Stomach smooth muscle (tissue), 2 donors: Measurements from ENCODE around the gene RPS25.
"Not testable (repeated sequence)": the region's sequence is repeated elsewhere in the genome, so short reads cannot be mapped to it uniquely, and the experiment has no call there.

Source experiments
- H3K27ac ChIP-seq: one replicate; pipeline ENCODE4 v1.7.0; 2013; ENCODE audit warnings: mild to moderate bottlenecking, low read length, inconsistent platforms
- H3K27me3 ChIP-seq, 2 donors: one replicate each; pipeline ENCODE4 v1.7.0; 2013; ENCODE audit warnings: low read length in 2 of 2; ENCODE audit not compliant: insufficient read depth in 2 of 2, control insufficient read depth in 1 of 2
- H3K36me3 ChIP-seq, 2 donors: one replicate each; pipeline ENCODE4 v1.7.0; 2013; ENCODE audit warnings: low read length in 2 of 2; ENCODE audit not compliant: control insufficient read depth in 2 of 2, insufficient read depth in 2 of 2
- H3K4me1 ChIP-seq: one replicate; pipeline ENCODE4 v1.7.0; 2013; ENCODE audit warnings: low read length; ENCODE audit not compliant: control insufficient read depth, insufficient read depth
- H3K4me3 ChIP-seq, 2 donors: one replicate each; pipeline ENCODE4 v1.7.0; 2013; ENCODE audit warnings: low read length in 2 of 2
- H3K9ac ChIP-seq, 2 donors: one replicate each; pipeline ENCODE4 v1.7.0; 2013; ENCODE audit warnings: low read length in 2 of 2, mild to moderate bottlenecking in 1 of 2
- H3K9me3 ChIP-seq, 2 donors: one replicate each; pipeline ENCODE4 v1.7.0; 2013; ENCODE audit warnings: low read length in 2 of 2; ENCODE audit not compliant: control insufficient read depth in 2 of 2
- donor health status: healthy.
- donor health status: Pancreatic carcinoma.

RPS25 gene

DNA sequence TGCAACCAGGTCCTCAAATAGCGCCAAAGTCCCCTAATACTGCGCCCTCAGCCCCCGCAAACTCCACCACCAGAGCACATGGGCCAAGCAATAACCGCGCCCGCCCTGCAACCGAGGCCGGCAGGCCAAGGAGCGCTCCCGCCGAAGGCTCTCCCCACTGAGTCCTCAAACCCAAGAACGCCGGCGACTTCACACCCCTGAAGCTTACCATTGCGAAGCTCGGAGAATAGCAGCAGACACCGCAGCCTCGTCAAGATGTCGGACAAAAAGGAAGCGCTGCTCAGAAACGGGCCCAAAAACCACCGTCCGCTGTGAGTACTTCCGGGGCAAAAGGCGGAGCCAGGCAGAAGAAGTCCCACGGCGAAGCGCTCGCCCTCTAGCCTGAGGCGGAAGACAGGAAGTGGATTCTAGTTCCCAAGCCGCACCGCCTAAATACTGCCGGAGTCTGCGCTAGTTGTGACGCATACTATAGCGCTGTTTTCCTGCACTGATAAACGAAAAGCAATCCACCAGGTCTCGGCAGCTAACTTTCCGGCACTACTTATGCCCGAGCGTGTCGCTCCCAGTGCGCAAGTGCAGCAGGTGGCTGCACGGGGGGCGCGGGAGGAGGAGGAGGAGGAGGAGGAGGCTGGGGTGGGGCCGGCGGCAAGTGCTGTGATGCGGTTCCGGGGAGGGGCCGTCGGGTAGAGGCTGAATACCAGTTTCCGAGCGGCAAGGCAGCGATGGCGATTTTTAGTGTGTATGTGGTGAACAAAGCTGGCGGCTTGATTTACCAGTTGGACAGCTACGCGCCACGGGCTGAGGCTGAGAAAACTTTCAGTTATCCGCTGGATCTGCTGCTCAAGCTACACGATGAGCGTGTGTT lies at the start of gene RPS25, which contains the start of gene TRAPPC4:
RPS25 (minus strand) TSS at position 270 of the 865 bp plus-strand sequence; CDS start at position 211, 59 bp downstream.
TRAPPC4 (plus strand) TSS at position 693 of the 865 bp plus-strand sequence; CDS start at position 723, 30 bp downstream.
- H3K27ac ChIP-seq: peak within 1 kb of the TSS; percentile 90
- H3K27me3 ChIP-seq: no peaks in the 10 kb centered on the region
- H3K9me3 ChIP-seq: no peaks in the 10 kb centered on the region
- H3K4me1 ChIP-seq: peaks cover 33% of the 10 kb centered on the region
- H3K4me3 ChIP-seq: peak within 1 kb of the TSS; percentile 87 to 98
- H3K36me3 ChIP-seq: peaks cover 20 to 38% of the 10 kb centered on the region in 2 donors
- H3K9ac ChIP-seq: peak within 1 kb of the TSS; percentile 95

DNA sequence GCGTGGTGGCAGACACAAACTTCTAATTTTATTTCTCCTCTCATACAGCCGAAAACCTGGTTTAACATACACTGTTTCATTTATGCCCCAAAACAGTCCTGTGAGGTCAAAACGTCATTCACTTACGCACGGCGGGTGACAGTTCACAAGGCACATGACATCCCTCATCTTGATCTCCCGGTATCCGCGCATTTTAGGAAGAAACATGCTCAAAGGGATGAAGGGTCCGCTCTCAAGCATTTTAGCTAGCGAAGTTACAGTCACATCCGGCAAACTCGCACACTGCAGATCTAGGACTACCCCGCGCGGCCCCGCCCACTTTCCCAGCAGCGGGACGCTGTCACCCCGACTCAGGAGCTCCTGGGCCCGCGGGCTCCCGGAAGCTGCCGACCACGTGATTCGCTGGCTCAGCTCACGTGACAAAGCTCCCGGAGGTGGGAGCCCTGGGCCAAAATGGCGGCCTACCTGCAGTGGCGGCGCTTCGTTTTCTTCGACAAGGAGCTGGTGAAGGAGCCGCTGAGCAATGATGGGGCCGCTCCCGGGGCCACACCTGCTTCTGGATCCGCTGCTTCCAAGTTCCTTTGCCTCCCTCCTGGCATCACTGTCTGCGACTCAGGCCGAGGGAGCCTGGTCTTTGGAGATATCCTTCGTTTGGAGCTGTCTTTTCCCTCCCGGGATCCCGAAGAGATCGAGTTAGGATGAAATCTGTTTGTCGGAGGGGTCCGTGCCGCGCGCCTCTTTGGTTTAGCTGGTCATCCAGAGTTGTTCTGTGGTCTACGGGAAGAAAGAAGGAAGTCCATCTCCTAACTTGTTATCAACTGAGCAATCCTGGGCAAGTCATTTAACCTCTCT lies 49.5 kb upstream of the RPS25 start, which contains the start of gene VPS11:
VPS11 (plus strand) TSS at position 448 of the 852 bp plus-strand sequence; CDS start at position 454, 6 bp downstream.
- peak within 1 kb of the TSS; percentile 99 to 100 for H3K4me3 ChIP-seq
- peak within 1 kb of the TSS; percentile 91 for H3K27ac ChIP-seq
- H3K9ac ChIP-seq: peak within 1 kb of the TSS; percentile 97 to 98
- peaks cover 11% of the 10 kb centered on the region for H3K4me1 ChIP-seq
- peaks cover 6 to 19% of the 10 kb centered on the region in 2 donors for H3K36me3 ChIP-seq
- H3K27me3 ChIP-seq: no peaks in the 10 kb centered on the region
- H3K9me3 ChIP-seq: no peaks in the 10 kb centered on the region

DNA sequence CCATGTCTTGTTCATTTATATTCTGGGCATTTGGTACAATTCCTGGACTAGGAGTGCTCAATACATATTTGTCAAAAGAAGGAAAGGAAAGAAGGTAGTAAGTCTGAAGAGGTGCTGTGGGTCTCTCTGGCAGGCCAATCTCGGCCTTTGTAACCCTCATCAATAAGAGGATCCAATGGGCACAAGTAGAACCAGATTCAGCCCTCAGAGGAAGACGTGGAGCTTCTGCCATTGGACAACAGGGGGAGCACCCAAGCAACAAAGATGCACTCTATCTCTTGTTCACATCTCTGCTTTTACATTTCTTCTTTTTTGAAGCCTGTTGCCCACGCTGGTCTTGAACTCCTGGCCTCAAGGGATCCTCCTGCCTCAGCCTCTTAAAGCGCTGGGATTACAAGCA lies 47.2 kb upstream of the RPS25 start:
- no peaks in the 10 kb centered on the region for H3K27me3 ChIP-seq
- no peaks in the 10 kb centered on the region for H3K9me3 ChIP-seq
- H3K4me3 ChIP-seq: no peak overlapping the region
- H3K4me1 ChIP-seq: peaks cover 11% of the 10 kb centered on the region
- H3K27ac ChIP-seq: no peak overlapping the region
- H3K9ac ChIP-seq: no peak overlapping the region
- H3K36me3 ChIP-seq: peaks cover 0 to 12% of the 10 kb centered on the region in 2 donors

DNA sequence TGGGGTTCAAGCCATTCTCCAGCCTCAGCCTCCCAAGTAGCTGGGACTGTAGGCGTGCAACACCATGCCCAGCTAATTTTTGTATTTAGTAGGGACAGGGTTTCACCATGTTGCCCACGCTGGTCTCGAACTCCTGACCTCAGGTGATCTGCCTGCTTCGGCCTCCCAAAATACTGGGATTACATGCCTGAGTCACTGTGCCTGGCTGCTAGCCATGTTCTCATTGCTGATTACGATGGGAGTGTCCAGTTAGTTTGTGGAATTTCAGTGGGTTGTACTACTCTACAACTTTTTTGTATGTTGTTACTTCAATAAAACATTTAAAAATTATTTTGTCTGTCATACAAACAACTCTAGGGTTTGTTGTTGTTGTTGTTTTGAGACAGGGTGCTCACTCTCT lies 44.6 kb upstream of the RPS25 start:
- Histone ChIP-seq H3K27me3 (no peaks in the 10 kb centered on the region), H3K27ac (no peak overlapping the region), H3K9me3 (no peaks in the 10 kb centered on the region), H3K4me1 (peaks cover 6% of the 10 kb centered on the region), H3K36me3 (peaks cover 0 to 4% of the 10 kb centered on the region in 2 donors), H3K9ac (no peak overlapping the region), H3K4me3 (no peak overlapping the region)

DNA sequence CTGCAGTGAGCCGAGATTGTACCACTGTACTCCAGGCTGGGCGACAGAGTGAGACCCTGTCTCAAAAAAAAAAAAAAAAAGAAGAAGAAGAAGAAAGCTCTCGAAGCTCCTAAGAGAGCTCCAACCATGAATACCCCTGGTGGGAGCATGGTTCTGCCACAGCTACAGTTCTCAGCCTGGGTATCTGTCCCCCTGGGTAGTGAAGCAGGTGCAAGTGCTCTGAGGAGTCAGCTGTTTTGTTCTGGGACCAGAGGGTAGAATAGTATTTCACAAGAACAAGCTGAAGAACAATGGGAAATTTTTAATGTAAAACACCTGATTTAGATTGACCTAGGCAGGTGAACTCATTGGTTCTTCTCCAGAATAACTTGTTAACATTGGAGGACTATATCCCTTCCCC lies 43.1 kb upstream of the RPS25 start:
- Histone ChIP-seq H3K27me3 (no peaks in the 10 kb centered on the region), H3K4me1 (peaks cover 9% of the 10 kb centered on the region), H3K27ac (no peak overlapping the region), H3K9me3 (no peaks in the 10 kb centered on the region), H3K4me3 (no peak overlapping the region), H3K36me3 (peaks cover 0 to 4% of the 10 kb centered on the region in 2 donors), H3K9ac (no peak overlapping the region)

DNA sequence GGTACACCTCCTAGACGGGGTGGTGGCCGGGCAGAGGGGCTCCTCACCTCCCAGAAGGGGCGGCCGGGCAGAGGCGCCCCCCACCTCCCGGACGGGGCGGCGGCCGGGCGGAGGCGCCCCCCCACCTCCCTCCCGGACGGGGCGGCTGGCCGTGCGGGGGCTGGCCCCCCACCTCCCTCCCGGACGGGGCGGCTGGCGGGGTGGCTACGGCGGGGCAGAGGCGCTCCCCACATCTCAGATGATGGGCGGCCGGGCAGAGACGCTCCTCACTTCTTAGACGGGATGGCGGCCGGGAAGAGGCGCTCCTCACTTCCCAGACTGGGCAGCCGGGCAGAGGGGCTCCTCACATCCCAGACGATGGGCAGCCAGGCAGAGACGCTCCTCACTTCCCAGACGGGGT lies 41.0 kb upstream of the RPS25 start:
- not testable (repeated sequence) for H3K27me3 ChIP-seq, H3K27ac ChIP-seq, H3K4me3 ChIP-seq, H3K9ac ChIP-seq, H3K9me3 ChIP-seq
- Histone ChIP-seq H3K36me3 (peaks cover 6 to 12% of the 10 kb centered on the region in 2 donors), H3K4me1 (peaks cover 20% of the 10 kb centered on the region)

DNA sequence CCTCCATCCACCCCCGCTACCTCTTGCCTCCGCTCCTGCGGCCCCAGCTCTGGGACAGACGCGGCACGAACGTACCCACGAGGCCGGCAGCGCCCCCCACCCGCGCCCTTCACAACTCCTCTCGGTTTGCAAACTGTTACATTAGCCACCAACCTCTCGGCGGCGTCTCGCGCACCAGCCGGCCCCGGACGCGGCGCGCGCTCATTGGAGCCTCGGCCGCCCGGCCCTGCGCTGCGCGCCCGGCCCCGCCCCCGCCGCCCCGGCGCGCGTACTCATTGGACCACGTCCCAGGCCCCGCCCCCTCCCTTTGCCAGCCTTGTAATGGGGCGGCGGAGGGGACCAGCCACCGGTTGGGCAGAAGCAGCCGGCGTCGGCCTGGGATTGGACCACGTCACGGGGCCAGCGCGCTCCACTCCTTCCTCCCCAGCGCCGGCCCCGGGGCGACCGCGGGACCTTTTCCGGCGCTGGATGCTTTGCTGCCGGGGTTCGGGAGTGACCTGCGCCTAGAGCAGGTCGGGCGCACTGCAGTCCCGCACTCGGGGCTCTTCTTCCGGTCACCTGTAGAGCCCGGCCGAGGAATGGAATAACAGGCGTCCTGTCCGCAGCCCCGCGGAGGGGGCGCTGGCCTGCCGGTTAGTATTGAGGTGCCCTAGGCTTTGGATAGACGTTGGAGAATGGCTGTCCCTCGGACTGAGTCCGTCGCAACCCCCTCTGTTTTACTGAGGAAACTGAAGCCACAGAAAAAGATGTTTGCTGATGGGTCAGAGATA lies 39.0 kb upstream of the RPS25 start, which contains the start of gene HYOU1:
HYOU1 (minus strand) TSS at position 206 of the 770 bp plus-strand sequence. CDS start 1,045 bp downstream, outside the sequence.
- Histone ChIP-seq H3K36me3 (peaks cover 25 to 29% of the 10 kb centered on the region in 2 donors), H3K4me1 (peaks cover 20% of the 10 kb centered on the region), H3K27me3 (no peaks in the 10 kb centered on the region), H3K9ac (peak within 1 kb of the TSS; percentile 82 to 86), H3K27ac (peak within 1 kb of the TSS; percentile 85), H3K4me3 (peak within 1 kb of the TSS; percentile 89 to 92), H3K9me3 (no peaks in the 10 kb centered on the region)

DNA sequence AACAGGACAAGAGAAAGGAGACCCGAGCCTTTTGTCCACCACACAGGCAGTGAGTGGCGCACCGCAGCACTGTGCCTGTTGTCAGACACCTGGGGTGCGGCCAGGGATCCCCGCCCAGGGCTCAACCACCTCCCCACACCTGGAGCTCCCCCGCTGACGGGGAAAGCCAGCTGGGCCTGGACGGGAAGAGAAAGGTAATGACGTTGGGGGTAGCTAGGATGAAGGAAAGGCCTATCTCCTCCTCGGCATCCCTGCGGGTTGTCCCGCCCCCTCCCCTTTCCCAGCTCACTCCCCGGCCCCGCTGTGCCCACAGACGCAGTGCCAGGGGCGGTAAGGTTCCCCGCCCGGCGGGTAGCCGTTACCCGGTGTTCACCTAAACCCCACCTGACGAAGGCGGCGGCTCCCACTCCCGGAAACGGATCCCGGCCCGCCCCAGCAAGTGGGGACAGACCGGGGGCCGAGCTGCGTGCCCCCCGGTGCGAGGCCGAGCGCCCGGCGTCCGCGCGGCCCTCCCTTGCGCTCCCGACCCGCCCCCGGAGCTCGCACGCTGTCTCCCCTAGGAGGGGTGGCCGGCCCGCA lies 38.4 kb upstream of the RPS25 start:
- Histone ChIP-seq H3K4me3 (peak overlapping the region; percentile 79 to 85), H3K4me1 (peaks cover 20% of the 10 kb centered on the region), H3K27me3 (no peaks in the 10 kb centered on the region), H3K27ac (peak overlapping the region; percentile 71), H3K36me3 (peaks cover 32 to 35% of the 10 kb centered on the region in 2 donors), H3K9me3 (no peaks in the 10 kb centered on the region), H3K9ac (peak overlapping the region; percentile 82)

DNA sequence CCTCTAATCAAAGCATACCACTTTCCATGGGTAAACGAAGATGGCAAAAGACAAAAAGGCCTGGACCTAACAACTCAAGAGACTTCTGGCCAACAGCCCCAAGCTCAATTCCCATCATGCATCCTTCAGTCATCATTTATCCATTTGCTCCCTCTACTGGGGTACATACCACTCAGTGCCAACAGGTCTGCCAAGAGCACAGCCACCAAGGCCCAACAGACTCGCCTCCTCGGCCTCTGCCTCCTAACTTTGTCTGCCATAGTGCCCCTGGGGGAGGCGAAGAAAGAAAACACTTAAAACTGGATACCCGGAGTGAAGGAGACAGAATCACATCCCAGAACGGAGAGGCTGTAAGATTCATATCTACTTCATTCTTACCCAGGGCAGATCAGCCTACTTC lies 37.8 kb upstream of the RPS25 start:
- Histone ChIP-seq H3K27me3 (no peaks in the 10 kb centered on the region), H3K27ac (peak overlapping the region; percentile 2), H3K9me3 (no peaks in the 10 kb centered on the region), H3K36me3 (peaks cover 38 to 39% of the 10 kb centered on the region in 2 donors), H3K4me3 (peak overlapping the region; percentile 79 to 85), H3K9ac (peak overlapping the region; percentile 82), H3K4me1 (peaks cover 20% of the 10 kb centered on the region)
